ENCODE measurements around the gene AHRR. TPM values are rescaled to one million over a fixed set of nuclear protein-coding genes. Genes with fewer than 3 reads are reported as not detected.
A peak's percentile ranks its signal among the peaks of the same experiment; 100 is the strongest.

The AHRR gene
- total and polyA plus RNA-seq, 10 of the 15 experiments (the other 5 are each of a cell fraction or from before 2014, with no cell fraction given), result 0.90 to 35.2 (median 19.2) TPM

DNA sequence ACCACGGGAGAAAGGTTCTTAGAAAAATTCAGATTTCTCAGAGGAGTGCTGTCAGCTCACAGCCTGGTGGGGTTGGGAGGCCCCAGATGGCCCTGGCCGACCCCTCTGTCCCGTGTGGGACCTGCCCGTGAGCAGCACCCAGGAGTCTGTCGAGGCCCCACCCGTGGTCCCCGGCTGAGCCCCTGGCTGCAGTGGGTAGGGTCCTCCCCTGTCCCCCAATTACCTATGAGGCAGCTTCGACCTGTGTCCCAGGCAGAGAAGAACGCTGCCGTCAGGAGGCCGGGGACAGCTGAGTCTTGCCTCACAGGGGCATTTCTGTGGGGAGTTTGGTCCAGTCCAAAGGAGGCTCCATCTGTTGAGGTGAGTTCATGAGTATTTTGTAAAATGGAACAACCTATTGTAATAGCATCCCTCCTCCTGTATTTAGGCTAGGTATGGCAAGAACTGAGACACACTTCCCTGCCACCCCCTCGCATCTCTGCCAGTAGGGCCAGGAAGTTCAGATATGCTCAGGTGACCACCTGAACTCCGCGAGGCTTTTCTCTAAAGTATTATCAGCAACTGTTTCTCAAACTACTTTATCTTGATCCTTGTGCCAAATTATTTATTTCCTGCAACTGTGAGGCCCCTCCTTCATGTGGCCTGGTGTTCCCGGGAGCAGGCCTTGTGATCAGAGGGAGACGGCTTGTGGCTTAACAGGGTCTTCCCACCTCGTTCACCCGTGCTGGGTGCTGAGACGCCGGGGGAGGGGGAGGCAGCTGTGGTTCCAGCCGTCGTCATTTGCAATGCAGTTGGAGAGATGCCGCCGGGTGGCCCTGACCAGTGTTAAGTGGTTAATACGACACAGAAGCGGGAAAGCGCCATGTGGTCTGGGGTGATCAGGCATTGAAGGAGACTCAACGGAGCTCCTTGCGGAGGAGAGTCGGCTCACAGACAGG lies 1.7 kb downstream of the AHRR start (continued):
- TF ChIP-seq ZBTB11 (CRISPR knock-in tag; IDR thresholded peaks at IDR 0.05) (no peak), WRNIP1 (IDR thresholded peaks at IDR 0.05; ENCODE audit: borderline replicate concordance, low read depth, low read length) (0 out of 2 replicates have a peak, but pooled peaks have one; percentile 53), HSF1 (IDR thresholded peaks at IDR 0.05; ENCODE audit: low read depth, low read length) (no peak), SP1 (IDR thresholded peaks at IDR 0.05; ENCODE audit: low read depth, low read length) (no peak), IRF5 (IDR thresholded peaks at IDR 0.05; ENCODE audit: borderline replicate concordance) (no peak), JUND (IDR thresholded peaks at IDR 0.05; ENCODE audit: low read depth, low read length) (no peak), RAD21 (IDR thresholded peaks at IDR 0.05; ENCODE audit: insufficient read depth, low read depth, low read length) (no peak), MTA3 (IDR thresholded peaks at IDR 0.05; ENCODE audit: borderline replicate concordance, low read length) (no peak), ZSCAN29 (IDR thresholded peaks at IDR 0.05) (no peak), JUNB (IDR thresholded peaks at IDR 0.05) (no peak), HDGF (IDR thresholded peaks at IDR 0.05) (no peak), YBX1 (IDR thresholded peaks at IDR 0.05) (no peak), MYC (IDR thresholded peaks at IDR 0.05; ENCODE audit: insufficient read depth, insufficient read length, insufficient replicate concordance, low read length, severe bottlenecking) (no peak), SMARCA5 (IDR thresholded peaks at IDR 0.05) (no peak), ESRRA (IDR thresholded peaks at IDR 0.05; ENCODE audit: low read length) (no peak), KAT2A (conservative IDR thresholded peaks at IDR 0.05; ENCODE audit: control insufficient read depth, low read depth, low read length) (no peak), TAF1 (IDR thresholded peaks at IDR 0.05; ENCODE audit: borderline replicate concordance, low read depth, low read length) (no peak), ASH2L (IDR thresholded peaks at IDR 0.05; ENCODE audit: borderline replicate concordance, low read depth) (no peak), TBL1XR1 (IDR thresholded peaks at IDR 0.05; ENCODE audit: low read depth, low read length) (no peak), POLR2AphosphoS2 (IDR thresholded peaks at IDR 0.05; ENCODE audit: low read depth, low read length) (no peak), SREBF1 (IDR thresholded peaks at IDR 0.05; ENCODE audit: low read length) (no peak)

Measured in GM12878 (cell line).